HFF-Myc (cell line): ENCODE data around the gene SLIT1.

ENCODE experiments used
- DNase-seq: peaks from one replicate; pipeline ENCODE4 v3.0.0-alpha.2; 2011; ENCODE audit warnings: low read depth; ENCODE audit errors: extremely low read depth
- H3K4me3 ChIP-seq: replicated peaks from 2 replicates; pipeline ENCODE4 v1.5.1; 2011; ENCODE audit warnings: low read depth, mild to moderate bottlenecking, control low read depth, low read length
- CTCF ChIP-seq: IDR thresholded peaks from 2 replicates; pipeline ENCODE4 v1.5.1; 2012; ENCODE audit warnings: mild to moderate bottlenecking, low read depth, low read length, control low read depth; ENCODE audit errors: missing control alignments

Gene SLIT1

GRCh38 chr10:97228130-97228774 lies 42.5 kb upstream of the SLIT1 start:
- no peak overlapping the region for H3K4me3 ChIP-seq
- no peak for DNase-seq
- TF ChIP-seq CTCF, result no peak

GRCh38 chr10:97226398-97226797 lies 40.6 kb upstream of the SLIT1 start:
- no peak overlapping the region for H3K4me3 ChIP-seq
- no peak for TF ChIP-seq CTCF
- no peak for DNase-seq

- no peak overlapping the region for H3K4me3 ChIP-seq
- TF ChIP-seq CTCF, result no peak
- DNase-seq, result no peak
Observed at GRCh38 chr10:97224483-97225435, 39.0 kb upstream of the SLIT1 start.

DNA sequence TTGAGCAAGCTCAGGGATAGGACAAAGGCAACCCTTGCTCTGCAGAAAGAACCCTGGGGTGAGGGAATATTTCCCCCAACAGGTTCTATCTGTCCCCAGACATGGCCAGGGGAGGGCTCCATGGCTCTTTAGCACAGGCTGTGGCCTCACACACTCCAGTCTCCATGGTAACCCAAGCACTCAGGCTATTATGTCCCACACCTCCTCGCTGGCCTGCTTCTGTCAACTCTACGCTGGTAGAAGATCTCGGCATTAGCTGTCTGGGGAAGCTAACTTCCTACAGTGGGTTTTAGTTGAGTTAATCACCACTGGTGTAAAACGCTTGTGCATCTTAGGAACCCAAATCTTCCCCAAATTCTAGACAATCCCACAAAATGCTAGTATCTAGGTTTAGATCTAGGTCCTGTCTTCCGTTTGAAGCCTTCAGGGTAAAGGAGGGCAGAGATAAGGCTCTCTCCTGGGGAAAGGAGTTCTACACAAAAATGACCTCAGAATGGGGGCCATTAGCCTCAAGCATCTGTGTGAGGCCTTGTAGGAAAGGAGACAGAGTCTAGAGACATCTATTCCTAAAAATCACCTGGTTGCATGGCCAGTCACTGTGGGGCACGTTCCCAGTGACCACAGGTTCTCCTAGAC lies 36.7 kb upstream of the SLIT1 start:
- DNase-seq, result no peak
- TF ChIP-seq CTCF, result no peak

GRCh38 chr10:97220355-97220754 lies 34.6 kb upstream of the SLIT1 start:
- no peak for TF ChIP-seq CTCF
- no peak overlapping the region for H3K4me3 ChIP-seq
- DNase-seq, result no peak

More for the DNA sequence above, 36.7 kb upstream of the SLIT1 start:
- H3K4me3 ChIP-seq, result no peak overlapping the region

- TF ChIP-seq CTCF, result no peak
- H3K4me3 ChIP-seq, result no peak overlapping the region
- no peak for DNase-seq
Observed at GRCh38 chr10:97217299-97217698, 31.5 kb upstream of the SLIT1 start.
